ENCODE measurements around the gene UCHL3.

The UCHL3 gene

GRCh38 chr13:75550159-75550567 lies 572 bp downstream of the UCHL3 start:
- DNase-seq = no peak

DNA sequence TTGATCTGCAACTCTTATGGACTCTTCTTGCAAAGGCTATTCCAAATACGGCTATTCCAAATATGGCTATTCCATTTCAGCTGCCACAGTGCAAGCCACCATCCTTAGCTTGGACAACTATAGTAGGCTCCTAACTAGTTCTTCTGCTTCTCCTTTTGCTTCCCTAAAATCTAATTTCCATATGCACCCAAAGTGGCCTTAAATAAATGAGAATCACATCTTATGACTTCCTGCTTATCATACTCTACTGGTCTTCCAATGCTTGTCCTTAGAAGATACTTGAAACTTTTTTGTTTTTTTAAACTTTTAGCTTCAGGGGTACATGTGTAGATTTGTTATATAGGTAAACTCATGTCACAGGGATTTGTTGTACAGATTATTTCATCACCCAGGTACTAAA lies 4.9 kb downstream of the UCHL3 start:
- DNase-seq = no peak

DNA sequence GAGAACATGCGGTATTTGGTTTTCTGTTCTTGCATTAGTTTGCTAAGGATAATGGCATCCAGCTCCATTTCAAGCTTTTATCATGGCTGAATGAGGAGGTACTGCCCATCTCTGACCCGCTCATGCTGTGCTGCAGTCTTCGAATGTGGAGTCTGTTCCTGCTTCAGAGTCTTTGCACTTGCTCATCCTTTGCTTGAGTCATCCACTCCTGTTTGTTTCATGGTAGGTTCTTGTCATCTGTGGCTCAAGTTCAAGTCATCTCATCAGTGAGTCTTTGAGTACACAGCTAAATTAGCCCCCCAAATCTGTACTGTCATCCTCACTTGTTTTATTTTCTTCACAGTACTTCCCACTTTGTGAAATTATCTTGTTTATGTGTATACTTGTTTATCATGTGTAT lies 5.4 kb downstream of the UCHL3 start:
- no peak for DNase-seq

- DNase-seq = no peak
These were observed 6.2 kb downstream of the UCHL3 start for GRCh38 chr13:75555836-75556235.

DNA sequence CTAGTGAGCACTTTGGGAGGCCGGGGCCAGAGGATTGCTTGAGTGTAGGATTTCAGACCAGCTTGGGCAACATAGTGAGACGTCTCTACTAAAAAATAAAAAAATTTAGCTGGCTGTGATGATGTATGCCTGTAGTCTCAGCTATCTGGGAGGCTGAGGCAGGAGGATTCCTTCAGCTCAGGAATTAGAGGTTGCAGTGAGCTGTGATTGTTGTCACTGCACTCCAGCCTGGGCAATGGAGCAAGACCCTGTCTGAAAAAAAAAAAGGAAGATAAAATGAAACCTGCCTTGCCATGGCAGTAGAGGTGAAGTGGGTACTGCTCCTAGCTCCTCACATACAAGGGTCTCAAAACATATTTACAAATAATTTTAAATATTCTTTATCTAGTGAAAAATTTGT lies 7.4 kb downstream of the UCHL3 start:
- DNase-seq = no peak

DNA sequence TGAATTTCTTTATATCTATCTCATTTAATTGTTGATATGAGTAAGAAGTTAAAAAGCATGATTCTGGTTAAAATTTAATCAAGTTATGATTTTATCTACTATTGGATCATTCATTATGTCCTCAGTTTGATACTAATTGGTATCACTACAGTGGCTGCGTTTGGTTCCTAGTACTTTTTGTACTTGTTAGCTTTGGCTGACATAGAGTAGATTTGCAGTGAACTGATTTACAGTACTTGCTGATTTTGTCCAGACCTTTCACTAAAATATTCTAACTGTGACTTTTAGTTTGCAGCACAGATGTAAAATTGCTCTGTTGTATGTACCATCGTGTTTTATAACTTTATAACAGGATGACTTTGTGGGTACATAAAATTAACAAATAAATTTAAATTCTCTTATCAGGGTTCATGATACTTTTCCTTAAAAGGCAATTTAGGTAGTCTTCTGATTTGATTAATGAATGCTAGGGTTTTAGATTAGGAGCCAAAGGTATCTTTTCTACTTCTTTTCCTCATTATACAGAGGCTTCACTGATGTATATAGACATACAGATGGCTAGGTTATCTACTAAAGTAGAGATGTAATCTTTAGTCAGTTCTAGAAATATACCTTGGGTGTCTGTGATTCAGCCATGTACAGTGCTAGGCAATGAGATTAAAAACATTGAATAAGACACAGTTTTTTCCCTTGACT lies 8.7 kb downstream of the UCHL3 start:
- DNase-seq = no peak

GRCh38 chr13:75566658-75567057 lies 17.1 kb downstream of the UCHL3 start:
- no peak for DNase-seq

DNA sequence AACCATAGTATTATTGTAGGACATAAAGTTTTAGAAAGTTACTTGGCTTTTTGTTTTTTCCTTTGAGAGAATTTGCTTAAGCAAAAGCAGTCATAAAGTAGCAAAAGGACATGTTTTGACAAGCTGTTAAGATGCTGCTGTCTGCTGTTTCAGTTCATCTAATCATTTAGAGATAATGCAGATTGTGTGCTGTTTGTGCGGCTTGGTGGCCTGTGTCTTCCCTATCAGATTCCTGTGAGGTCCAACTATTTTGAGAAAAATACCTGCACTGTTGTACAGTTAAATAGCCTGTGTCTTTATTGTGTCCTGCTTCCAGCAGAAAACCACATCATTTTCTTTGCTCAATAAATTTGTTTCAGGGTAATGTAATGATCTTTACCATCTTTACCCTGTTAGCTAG lies 20.0 kb downstream of the UCHL3 start:
- no peak for DNase-seq

DNA sequence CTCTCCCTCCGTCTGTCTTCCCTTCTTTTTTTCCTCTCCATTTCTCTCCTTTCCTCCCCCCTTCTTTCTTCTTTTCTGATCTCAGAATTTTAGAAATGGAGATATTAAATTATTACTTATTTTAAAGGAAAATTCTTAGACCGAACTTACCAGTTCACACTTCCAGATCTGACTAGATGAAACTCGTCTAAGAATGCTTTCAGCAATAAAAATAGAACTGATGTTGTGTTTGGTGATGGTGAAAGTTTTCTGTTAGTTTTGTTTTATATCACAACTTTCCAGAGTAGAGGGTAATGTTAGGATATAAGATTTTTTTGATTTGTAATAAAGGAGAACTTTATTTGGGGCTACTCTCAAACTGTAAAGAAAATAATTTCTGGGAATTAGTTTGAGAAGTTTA lies 29.9 kb downstream of the UCHL3 start:
- DNase-seq = no peak

- no peak for DNase-seq
These were observed 32.5 kb downstream of the UCHL3 start for GRCh38 chr13:75581874-75582640.

- DNase-seq = no peak
These were observed 33.5 kb downstream of the UCHL3 start for GRCh38 chr13:75583091-75583490.

DNA sequence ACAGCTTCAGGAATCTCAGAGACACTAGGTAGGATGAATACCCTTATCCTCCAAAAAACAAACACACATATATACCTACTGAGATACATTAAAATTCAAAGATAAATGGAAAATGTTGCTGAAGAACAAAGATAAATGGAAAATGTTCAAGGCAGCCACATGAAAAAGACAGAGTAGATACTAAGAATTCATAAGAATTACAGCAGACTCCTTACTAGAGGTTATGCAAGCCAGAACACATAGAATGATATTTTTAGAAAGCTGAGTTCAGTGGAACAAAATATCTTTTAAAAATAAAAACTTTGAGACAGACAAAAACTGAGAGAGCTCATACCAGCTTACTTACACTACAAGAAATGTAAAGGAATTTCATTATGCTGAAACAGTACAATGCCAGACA lies 35.6 kb downstream of the UCHL3 start:
- DNase-seq = no peak

DNA sequence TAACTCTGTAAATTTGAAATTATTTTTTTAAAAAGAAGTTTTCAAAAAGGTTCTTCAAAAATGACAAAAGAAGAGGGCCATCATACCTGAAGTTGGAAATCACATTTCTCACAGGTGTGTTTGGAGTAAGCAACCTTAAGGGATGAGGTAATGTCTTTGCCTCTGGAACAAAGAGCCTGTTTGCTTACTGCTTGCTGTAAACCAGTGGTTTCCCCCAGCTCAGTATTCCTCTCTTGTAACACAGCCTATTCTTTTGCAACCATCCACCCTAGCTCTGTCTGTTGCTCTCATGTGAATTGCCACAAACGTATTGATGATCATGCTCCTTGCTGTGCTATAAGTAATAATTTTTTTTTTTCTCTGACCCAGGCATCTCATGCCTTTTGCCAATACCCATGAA lies 38.1 kb downstream of the UCHL3 start:
- no peak for DNase-seq

DNA sequence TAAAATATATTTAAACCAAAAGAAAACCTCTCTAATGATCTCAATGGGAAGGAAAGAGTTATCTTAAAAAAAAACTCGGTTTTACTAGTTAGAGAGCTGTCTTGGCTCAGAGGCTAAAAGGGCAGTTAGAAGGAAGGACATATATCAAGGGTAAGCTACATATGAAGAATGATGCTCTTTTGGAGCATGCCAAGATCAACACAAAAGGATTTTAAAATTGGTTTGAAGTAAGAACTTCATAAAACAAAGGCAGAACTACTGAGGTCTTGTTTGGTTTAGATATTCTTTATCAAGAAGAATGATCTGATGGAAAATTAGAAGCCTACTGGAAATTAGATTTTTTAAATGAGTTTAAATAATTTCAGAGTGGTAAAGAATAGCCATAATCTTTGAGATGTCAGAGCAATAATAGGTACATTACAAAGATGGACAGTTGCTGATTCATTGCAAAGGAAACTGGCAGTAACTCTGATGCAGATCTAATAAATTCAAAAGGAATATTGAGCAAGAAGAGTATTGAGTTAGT lies 47.1 kb downstream of the UCHL3 start:
- no peak for DNase-seq

DNA sequence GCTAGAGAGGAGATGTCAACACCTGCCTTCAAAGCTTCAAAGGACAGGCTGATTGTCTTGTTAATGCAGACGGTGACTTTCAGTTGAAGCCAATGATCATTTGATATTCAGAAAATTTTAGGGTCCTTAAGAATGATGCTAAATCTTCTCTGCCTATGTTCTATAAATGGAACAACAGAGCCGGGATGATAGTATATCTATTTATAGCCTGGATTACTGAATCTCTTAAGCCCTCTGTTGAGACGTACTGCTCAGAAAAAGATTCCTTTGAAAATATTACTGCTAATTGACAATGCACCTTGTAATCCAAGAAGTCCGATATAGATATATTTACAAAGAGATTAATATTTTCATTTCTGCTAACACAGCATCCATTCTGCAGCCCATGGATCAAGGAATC lies 50.8 kb downstream of the UCHL3 start:
- DNase-seq = no peak

DNA sequence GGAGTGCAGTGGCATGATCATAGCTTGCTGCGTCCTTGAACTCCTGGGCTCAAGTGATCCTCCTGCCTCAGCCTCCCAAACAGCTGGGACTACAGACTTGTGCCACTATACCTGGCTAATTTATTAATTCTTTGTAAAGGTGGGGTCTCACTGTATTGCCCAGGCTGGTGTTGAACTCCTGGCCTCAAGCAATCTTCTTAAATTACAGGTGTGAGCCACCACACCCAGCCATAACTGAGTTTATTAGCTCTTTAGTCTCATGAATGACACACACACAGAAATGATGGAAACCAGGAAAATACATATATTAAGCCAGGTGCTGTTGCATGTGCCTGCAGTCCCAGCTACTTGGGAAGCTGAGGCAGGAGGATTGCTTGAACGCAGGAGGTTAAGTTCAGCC lies 53.4 kb downstream of the UCHL3 start:
- no peak for DNase-seq

GRCh38 chr13:75607447-75607846 lies 57.9 kb downstream of the UCHL3 start:
- no peak for DNase-seq

DNA sequence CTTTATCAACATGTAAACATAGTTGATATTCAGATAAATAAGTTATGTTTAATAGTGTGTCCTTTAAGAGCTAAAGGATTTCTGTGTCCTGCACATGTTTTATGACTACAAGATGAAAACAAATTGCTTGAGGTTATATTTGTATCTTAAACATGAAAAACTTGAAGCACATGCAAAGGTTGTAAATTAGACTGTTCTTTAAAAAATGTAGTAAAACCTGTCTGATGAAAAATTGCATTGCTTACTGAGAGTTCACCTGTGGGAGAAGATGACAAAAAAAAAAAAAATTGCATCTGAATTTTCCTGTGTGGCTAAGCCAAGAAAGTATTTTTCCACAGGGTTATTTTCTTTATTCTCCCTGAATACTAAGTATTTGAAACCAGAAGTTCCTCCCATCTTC lies 60.9 kb downstream of the UCHL3 start:
- DNase-seq = no peak

GRCh38 chr13:75612354-75612753 lies 62.8 kb downstream of the UCHL3 start:
- no peak for DNase-seq

DNA sequence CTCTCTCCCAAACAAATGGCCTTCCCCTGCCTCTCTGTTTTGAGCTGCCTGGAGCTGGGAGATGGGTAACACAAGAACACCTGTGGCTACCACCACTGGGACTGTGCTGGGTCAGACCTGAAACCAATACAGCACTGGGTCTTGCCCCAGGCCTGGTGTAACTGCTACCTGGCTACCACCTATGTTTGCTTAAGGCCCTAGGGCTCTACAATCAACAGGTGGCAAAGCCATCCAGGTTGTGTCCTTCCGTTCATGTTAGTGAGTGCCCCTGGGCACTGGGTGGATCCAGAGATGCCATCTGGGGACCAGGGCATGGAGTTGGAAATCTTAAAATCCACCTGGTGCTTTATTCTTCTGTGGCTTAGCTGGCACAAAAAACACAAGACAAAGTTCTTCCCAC lies 67.6 kb downstream of the UCHL3 start:
- DNase-seq = no peak

DNA sequence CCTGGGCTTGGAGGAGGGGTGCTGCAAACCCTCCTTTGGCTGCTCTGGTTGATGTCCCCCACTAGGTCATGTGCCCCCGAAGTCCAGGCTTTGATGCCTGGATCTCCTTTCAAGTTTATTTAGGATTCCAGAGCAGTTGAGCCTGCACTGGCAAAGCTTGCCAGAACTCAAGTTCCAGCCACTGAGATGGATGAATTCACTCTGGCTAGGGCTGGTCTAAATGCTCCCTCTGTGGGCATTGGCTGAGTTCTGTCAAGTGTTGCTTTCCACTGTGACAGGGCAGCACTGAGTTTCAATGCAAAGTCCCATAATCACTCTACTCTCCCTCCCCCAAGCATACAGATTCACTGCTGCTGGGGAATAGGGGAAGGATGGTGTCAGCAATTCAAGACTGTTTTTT lies 68.7 kb downstream of the UCHL3 start:
- no peak for DNase-seq

DNA sequence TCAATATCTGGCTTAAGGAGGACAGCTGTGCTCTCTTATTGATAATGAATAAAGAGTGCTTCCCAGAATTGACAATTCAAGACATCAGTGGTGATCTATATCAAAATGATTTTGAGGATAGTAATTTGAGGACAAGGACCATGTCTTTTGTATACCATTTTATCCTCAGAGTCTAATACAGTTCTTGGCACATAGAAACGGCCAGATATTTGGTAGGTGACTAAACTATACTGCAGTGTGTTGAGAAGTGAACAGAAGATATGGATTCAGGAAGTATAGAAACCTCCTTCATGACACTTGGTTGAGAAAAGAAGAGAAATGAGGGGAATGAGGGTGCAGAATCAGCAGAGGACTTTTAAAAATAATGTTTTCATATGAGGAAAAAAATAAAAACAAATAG lies 70.4 kb downstream of the UCHL3 start:
- no peak for DNase-seq

GRCh38 chr13:75621147-75621546 lies 71.6 kb downstream of the UCHL3 start:
- no peak for DNase-seq

- DNase-seq = no peak
These were observed 79.2 kb downstream of the UCHL3 start for GRCh38 chr13:75628801-75629200.

DNA sequence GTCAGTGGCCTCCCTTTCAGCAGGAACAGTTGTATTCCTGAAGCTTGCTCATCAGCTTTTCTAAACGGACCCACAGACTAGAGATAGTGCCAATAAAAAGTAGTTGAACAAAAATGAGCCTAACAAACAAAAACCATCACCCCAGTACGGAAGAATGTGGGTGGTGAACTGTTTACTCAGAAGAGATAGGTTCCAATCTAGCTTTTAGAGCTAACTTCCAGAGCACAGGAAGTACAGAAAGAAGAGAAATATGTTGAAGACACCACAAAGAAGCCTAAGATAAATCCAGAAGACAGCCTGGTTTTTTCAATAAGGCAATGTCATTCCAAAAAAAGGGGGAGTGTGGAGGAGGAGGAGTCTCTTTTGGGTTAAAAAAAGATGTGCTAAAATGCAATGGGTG lies 83.7 kb downstream of the UCHL3 start:
- DNase-seq = no peak
